Mesothelial cell of epicardium (in vitro differentiated cells): ENCODE data around the gene GSG1L. TPM values are rescaled to one million over a fixed set of nuclear protein-coding genes. Genes with fewer than 3 reads are reported as not detected.

Experiments
- DNase-seq, 2 experiments: peaks; one replicate each; pipeline ENCODE4 v3.0.0; 2021; ENCODE audit warnings: low spot score in 2 of 2; ENCODE audit not compliant: unreplicated experiment in 2 of 2
- H3K27ac Mint-ChIP-seq: 2 replicates; pipeline ENCODE4 v1.8.0; 2021; ENCODE audit warnings: mixed read lengths
- H3K27me3 Mint-ChIP-seq: 2 replicates; pipeline ENCODE4 v1.8.0; 2021; ENCODE audit warnings: low read depth, mixed read lengths
- H3K36me3 Mint-ChIP-seq: 2 replicates; pipeline ENCODE4 v1.8.0; 2021; ENCODE audit warnings: mixed read lengths
- H3K4me1 Mint-ChIP-seq: 2 replicates; pipeline ENCODE4 v1.8.0; 2021; ENCODE audit warnings: mixed read lengths
- H3K4me3 Mint-ChIP-seq: 2 replicates; pipeline ENCODE4 v1.8.0; 2021; ENCODE audit warnings: mild to moderate bottlenecking, moderate library complexity, mixed read lengths
- H3K9me3 Mint-ChIP-seq: 2 replicates; pipeline ENCODE4 v1.8.0; 2021; ENCODE audit warnings: mixed read lengths
- total RNA-seq: library from RNA; stranded (reverse); gene quantifications from 3 replicates; pipeline ENCODE4 v1.2.1, GENCODE V29; 2021
- TF ChIP-seq, protein P1 (sequence below): fragments of 200-600 bp; sonication (generic); IDR thresholded peaks from one replicate; pipeline ENCODE4 v1.5.0; 2021; ENCODE audit warnings: antibody characterized with exemption; ENCODE audit not compliant: unreplicated experiment

The GSG1L gene
- total RNA-seq, 1 donor from 2014 or later, result 1.7 TPM

DNA sequence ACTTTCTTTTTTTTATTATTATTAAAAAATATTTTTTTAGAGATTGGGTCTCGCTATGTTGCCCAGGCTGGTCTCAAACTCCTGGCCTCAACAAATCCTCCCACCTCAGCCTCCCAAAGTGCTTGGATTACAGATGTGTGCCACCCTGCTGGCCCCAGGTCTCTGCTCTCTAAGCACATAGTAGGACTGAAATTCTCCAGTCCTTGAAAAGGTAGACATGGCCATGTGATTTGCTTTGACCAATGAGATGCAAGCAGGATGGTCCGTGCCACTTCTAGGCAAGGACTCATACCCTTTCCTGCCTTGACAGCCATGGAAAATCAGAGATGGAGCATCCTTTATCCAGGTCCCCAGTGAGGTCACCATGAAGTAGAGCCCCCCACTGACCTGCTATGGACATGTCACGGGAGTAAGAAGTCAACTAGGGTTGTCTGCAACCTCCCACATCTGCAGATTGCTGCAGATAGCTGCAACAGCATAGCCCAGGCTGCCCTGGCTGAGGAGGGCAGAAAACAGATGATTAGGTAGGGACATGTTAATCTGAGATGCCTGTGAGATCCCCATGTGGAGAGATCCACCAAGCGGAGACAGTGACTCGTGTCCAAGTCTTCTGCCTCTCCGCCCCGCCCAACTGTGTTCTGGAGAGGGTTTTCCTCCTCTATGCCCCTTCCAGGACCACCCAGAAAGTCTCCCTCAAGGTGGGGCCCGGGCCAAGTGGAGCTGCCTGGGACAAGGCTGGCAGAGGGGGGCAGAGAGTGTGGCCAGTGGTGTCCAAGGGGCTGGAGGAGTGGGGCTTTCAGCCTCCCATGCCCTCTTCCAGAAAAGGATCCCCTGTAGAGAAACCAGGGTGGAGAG, 11.0 kb downstream of the GSG1L start:
- Mint-ChIP-seq H3K4me3 (no peak overlapping the region), H3K27ac (no peak overlapping the region), H3K36me3 (no peaks in the 10 kb centered on the region), H3K9me3 (peaks cover 8% of the 10 kb centered on the region), H3K4me1 (peaks cover 3% of the 10 kb centered on the region), H3K27me3 (peaks cover 30% of the 10 kb centered on the region)
- DNase-seq, result no peak
- TF ChIP-seq, protein P1, sequence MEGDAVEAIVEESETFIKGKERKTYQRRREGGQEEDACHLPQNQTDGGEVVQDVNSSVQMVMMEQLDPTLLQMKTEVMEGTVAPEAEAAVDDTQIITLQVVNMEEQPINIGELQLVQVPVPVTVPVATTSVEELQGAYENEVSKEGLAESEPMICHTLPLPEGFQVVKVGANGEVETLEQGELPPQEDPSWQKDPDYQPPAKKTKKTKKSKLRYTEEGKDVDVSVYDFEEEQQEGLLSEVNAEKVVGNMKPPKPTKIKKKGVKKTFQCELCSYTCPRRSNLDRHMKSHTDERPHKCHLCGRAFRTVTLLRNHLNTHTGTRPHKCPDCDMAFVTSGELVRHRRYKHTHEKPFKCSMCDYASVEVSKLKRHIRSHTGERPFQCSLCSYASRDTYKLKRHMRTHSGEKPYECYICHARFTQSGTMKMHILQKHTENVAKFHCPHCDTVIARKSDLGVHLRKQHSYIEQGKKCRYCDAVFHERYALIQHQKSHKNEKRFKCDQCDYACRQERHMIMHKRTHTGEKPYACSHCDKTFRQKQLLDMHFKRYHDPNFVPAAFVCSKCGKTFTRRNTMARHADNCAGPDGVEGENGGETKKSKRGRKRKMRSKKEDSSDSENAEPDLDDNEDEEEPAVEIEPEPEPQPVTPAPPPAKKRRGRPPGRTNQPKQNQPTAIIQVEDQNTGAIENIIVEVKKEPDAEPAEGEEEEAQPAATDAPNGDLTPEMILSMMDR, result no peak

GRCh38 chr16:28051486-28051885, 12.0 kb downstream of the GSG1L start:
- Mint-ChIP-seq H3K4me3 (no peak overlapping the region), H3K36me3 (no peaks in the 10 kb centered on the region), H3K9me3 (peaks cover 14% of the 10 kb centered on the region), H3K4me1 (peaks cover 3% of the 10 kb centered on the region), H3K27me3 (peaks cover 26% of the 10 kb centered on the region), H3K27ac (no peak overlapping the region)
- TF ChIP-seq, protein P1, result no peak
- no peak for DNase-seq

DNA sequence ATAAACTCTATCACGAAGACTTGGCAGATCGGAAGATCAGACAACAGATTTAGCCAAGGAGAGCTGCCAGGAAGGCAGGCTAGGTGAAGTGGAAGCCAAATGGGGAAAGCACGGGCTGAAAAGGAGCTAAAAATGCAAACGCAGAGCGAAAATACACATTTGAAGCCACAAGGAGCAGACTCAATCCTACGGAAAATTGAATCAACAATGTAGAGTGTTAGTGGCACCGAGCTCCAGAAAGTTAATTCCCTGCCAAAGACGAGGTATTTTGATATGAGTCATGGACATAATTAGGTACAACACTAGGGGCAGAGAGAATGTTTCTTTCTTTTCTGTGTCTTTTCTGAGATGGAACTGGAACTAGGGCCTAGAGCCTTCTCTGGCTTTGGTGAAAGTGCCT, 20.7 kb downstream of the GSG1L start:
- H3K27ac Mint-ChIP-seq, result no peak overlapping the region
- H3K36me3 Mint-ChIP-seq, result no peaks in the 10 kb centered on the region

DNA sequence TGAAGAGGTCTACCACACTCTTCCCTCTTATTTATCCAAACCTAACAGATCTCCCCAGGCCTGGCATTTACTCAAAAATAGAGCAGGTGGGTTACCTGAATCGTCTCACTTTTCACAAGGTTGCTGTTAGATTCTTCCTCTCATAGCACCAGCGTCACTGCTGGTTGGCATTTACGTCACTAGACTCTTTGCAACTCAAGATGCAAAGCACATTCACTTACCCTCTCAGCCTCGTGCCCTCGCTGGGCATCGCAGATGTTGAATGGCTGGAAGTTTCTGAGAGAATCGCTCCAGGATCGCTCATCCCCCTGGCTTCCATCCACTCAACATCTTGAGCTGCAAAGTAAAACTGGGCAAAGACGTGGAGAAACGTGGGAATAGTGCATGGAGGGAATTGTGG, 21.9 kb downstream of the GSG1L start:
- TF ChIP-seq, protein P1, result no peak
- no peak overlapping the region for H3K4me3 Mint-ChIP-seq
- H3K27me3 Mint-ChIP-seq, result peaks cover 34% of the 10 kb centered on the region
- H3K9me3 Mint-ChIP-seq, result no peaks in the 10 kb centered on the region
- no peaks in the 10 kb centered on the region for H3K36me3 Mint-ChIP-seq
- H3K4me1 Mint-ChIP-seq, result no peaks in the 10 kb centered on the region
- DNase-seq, result no peak
- no peak overlapping the region for H3K27ac Mint-ChIP-seq

More for the DNA sequence above, 20.7 kb downstream of the GSG1L start:
- no peak overlapping the region for H3K4me3 Mint-ChIP-seq
- DNase-seq, result no peak
- peaks cover 32% of the 10 kb centered on the region for H3K27me3 Mint-ChIP-seq
- H3K4me1 Mint-ChIP-seq, result no peaks in the 10 kb centered on the region
- peaks cover 9% of the 10 kb centered on the region for H3K9me3 Mint-ChIP-seq
- TF ChIP-seq, protein P1, result no peak

DNA sequence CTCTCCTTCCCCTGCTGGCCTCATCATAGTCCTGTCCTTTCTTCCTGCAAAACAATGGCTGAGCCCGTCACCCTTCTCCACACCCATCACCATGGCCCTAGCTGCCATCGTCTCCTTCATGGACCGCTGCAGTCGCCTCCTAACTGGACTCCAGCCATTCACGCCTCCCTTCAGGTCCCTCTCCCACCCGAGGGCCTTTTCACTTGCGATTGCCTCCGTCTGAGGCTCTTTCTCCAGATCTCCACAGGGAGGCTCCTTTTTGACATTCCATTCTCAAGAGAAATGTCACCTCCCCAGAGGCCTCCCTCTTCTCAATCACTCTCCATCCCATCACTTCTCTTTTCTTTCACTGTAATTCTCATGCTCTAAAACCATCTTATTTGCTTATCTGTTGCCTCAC, 23.5 kb downstream of the GSG1L start:
- Mint-ChIP-seq H3K4me1 (no peaks in the 10 kb centered on the region), H3K27me3 (peaks cover 39% of the 10 kb centered on the region), H3K36me3 (no peaks in the 10 kb centered on the region), H3K9me3 (no peaks in the 10 kb centered on the region), H3K27ac (no peak overlapping the region), H3K4me3 (no peak overlapping the region)
- DNase-seq, result no peak
- TF ChIP-seq, protein P1, result no peak
